Activated T-cell treated with anti-CD3 and anti-CD28 coated beads, Interleukin-2, amount 50 U/mL, for 72 hours (primary cell): ENCODE data around the gene GREB1. TPM values are rescaled to one million over a fixed set of nuclear protein-coding genes. Genes with fewer than 3 reads are reported as not detected.

ENCODE experiments used
- ATAC-seq, 2 donors: fragments of 150-1000 bp; cut with Tn5 transposase; replicated peaks in 1 of 2; 2 replicates each; pipeline ENCODE4 v1.10.0; 2021; ENCODE audit warnings: moderate library complexity in 2 of 2, mild to moderate bottlenecking in 1 of 2
- DNase-seq, 2 donors: peaks; one replicate each; pipeline ENCODE4 v3.0.0; 2021 to 2022; ENCODE audit warnings: mixed read lengths in 1 of 2
- H3K27ac Mint-ChIP-seq: one replicate; pipeline ENCODE4 v1.8.0; 2022; ENCODE audit warnings: mild to moderate bottlenecking, moderate library complexity, mixed read lengths
- H3K27me3 Mint-ChIP-seq: one replicate; pipeline ENCODE4 v1.8.0; 2022; ENCODE audit warnings: low read depth, mixed read lengths
- H3K36me3 Mint-ChIP-seq, 2 donors: one replicate each; pipeline ENCODE4 v1.8.0; 2022; ENCODE audit warnings: mixed read lengths in 2 of 2, mild to moderate bottlenecking in 1 of 2; ENCODE audit not compliant: insufficient read depth in 2 of 2
- H3K4me1 Mint-ChIP-seq: one replicate; pipeline ENCODE4 v1.8.0; 2022; ENCODE audit warnings: low read depth, mixed read lengths
- H3K4me3 Mint-ChIP-seq, 2 donors: one replicate each; pipeline ENCODE4 v1.8.0; 2022; ENCODE audit warnings: mild to moderate bottlenecking in 2 of 2, mixed read lengths in 2 of 2, moderate library complexity in 2 of 2
- H3K9me3 Mint-ChIP-seq, 2 donors: one replicate each; pipeline ENCODE4 v1.8.0; 2022; ENCODE audit warnings: mixed read lengths in 2 of 2
- total RNA-seq, 2 donors: library from RNA; stranded (reverse); gene quantifications; one replicate each; pipeline ENCODE4 v1.2.3, GENCODE V29; 2022

GREB1 gene
- total RNA-seq, 2 donors from 2014 or later = 2.2 to 2.4 TPM

DNA sequence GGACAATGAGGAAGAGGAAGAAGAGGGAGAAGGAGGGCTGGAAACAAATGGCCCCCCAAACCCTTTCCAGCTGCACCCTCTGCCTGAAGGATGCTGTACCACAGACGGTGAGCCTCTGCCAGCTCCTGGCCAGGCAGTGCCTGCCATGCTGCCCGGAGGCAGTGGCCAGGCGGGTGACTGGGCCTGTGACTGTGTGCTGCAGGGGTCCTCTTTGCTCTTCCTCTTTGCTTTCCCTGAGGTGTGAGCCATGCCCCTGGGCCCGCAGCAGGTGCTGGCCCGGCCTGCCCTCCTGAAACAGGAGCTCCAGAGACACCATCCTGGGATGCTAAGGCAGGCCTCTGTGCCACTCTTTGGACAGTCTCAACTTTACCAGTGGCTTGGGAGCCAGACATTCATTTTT lies 28.6 kb downstream of the GREB1 start:
- no peak for DNase-seq
- Mint-ChIP-seq H3K27me3 (peaks cover 20% of the 10 kb centered on the region), H3K4me3 (no peak overlapping the region), H3K27ac (no peak overlapping the region), H3K36me3 (no peaks in the 10 kb centered on the region), H3K4me1 (no peaks in the 10 kb centered on the region), H3K9me3 (no peaks in the 10 kb centered on the region)
- no peak for ATAC-seq

DNA sequence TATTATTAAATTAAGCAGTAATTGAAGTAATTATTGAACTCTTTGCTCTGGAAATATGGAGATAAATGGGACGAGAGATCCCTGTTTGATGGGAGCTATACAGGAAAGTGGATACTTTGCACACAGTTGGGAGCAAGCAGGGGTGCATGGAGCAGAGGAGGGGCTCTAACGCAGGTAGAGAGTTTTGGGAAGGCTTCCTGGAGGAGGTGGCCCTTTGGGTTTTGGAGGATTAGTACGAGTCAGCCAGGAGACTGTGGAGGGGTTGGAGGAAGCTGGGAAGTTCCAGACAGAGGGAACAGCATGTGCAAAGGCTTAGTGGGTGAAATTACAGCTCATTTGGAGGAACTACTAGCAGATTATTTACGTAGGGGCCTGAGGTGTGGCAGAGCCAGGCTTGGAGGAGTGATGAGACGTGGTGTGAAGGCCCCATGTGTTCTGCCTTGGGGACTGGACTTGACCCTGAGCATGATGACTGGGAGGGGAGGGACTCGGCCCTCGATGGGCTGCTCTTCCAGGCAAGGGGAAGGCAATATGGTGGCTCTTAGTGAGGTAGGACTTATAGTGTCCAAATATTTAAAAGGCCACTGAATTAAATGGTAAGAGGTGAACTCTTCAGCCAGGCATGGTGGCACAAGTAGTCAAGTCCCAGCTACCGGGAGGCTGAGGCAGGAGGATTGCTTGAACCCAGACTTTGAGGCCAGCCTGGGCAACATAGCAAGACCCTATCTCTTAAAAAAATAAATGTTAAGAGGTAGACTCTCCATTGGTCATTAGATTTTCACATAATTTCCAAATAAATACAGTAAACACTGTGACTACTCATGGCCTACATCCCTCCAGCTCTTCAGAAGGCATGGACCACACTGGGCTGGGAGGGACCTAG lies 30.2 kb downstream of the GREB1 start:
- Mint-ChIP-seq H3K9me3 (no peaks in the 10 kb centered on the region), H3K27ac (no peak overlapping the region), H3K36me3 (no peaks in the 10 kb centered on the region), H3K4me1 (no peaks in the 10 kb centered on the region), H3K4me3 (no peak overlapping the region), H3K27me3 (peaks cover 12% of the 10 kb centered on the region)
- DNase-seq (no peak), ATAC-seq (no peak)

DNA sequence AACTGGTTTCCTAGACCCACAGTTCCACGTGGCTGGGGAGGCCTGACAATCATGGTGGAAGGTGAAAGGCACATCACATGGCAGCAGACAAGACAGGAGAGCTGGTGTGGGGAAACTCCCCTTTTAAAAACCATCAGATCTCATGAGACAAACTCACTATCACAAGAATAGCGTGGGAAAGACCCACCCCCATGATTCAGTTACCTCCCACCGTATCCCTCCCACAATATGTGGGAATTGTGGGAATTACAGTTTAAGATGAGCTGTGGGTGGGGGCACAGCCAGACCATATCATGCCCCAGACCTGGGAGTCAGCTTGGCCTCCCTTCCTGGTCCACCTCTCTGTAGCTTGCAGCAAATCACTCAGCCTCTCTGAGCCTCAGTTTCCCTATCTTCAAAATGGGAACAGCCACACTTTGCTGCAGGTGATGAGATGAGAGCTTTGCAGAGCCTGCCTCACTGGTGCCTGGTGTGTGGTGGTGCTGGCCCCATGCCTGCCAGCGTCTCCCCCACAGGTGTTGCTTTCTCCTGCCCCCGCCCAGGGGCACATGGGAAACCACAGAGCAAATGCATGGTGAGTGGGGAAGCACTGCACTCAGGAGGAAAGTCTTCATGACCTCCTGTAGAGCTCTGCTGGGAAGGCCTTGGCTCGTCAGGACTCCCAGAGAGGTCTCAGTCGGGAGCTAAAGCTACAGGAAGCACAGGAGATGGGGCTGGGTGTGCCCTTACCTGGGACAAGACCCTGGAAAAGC lies 31.1 kb downstream of the GREB1 start:
- Mint-ChIP-seq H3K4me1 (no peaks in the 10 kb centered on the region), H3K4me3 (no peak overlapping the region), H3K27ac (no peak overlapping the region), H3K9me3 (no peaks in the 10 kb centered on the region), H3K27me3 (peaks cover 4% of the 10 kb centered on the region), H3K36me3 (no peaks in the 10 kb centered on the region)
- DNase-seq = no peak
- ATAC-seq = no peak

DNA sequence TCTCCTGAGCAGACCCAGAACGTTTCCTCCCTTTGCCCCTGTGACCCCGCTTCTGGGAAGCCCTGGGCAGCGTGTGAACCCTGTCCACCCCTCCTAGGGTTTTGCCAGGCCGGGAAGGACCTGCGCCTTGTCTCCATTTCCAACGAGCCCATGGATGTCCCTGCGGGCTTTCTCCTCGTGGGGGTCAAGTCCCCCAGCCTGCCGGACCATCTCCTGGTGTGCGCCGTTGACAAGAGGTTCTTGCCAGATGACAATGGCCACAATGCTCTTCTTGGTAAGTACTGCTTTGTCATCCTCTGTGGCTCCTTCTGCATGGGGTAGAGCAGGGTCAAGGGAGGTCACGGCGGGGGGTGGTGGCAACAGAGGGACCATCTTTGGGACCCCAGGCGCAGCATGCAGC lies 32.5 kb downstream of the GREB1 start:
- no peaks in the 10 kb centered on the region for H3K27me3 Mint-ChIP-seq
- no peaks in the 10 kb centered on the region for H3K4me1 Mint-ChIP-seq
- no peaks in the 10 kb centered on the region for H3K36me3 Mint-ChIP-seq
- H3K4me3 Mint-ChIP-seq = no peak overlapping the region
- no peak for DNase-seq
- ATAC-seq = no peak
- H3K27ac Mint-ChIP-seq = no peak overlapping the region
- H3K9me3 Mint-ChIP-seq = no peaks in the 10 kb centered on the region

DNA sequence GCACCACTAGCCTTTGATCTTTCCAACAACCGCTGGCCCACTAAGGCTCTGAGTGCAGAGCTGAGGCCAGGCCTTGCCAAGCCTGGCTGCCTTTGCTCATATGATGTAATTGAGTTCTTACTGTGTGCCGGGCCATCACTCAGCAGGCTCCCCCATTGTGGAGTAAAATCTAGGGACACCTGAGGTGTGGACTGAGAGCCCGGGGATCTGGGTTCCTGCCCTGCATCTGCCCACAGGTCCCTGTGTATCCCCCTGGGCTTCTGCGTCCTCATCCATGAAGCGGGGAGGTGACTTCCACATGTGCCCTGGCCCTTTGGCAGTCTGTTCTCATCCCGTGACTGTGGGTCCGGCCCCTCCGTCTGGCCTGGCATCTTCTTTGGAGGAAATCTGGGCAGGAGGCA lies 33.8 kb downstream of the GREB1 start:
- Mint-ChIP-seq H3K4me3 (no peak overlapping the region), H3K4me1 (no peaks in the 10 kb centered on the region), H3K36me3 (no peaks in the 10 kb centered on the region), H3K9me3 (no peaks in the 10 kb centered on the region), H3K27me3 (no peaks in the 10 kb centered on the region), H3K27ac (no peak overlapping the region)
- no peak for DNase-seq
- no peak for ATAC-seq

DNA sequence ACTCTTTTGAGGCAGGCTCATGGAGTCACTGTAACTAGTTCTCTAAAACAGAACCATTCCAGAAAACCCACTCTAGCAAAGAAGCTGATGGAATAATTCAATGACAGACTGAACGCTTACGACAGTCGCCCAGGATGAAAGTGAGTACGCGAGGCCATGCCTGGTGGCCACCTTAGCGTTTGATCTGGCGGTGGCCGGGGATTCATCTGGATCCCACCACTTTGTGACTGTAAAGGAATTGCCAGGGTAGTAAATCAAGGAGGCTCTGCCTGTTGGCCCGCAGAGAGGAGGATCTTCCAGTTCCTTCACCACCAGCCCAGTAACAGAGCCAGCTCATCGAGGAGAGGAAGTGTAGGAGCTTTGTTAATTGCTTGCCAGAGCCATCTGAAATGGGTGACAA lies 34.6 kb downstream of the GREB1 start:
- H3K36me3 Mint-ChIP-seq = no peaks in the 10 kb centered on the region
- no peaks in the 10 kb centered on the region for H3K9me3 Mint-ChIP-seq
- H3K27me3 Mint-ChIP-seq = no peaks in the 10 kb centered on the region
- ATAC-seq = no peak
- no peak overlapping the region for H3K4me3 Mint-ChIP-seq
- no peaks in the 10 kb centered on the region for H3K4me1 Mint-ChIP-seq
- DNase-seq = no peak
- no peak overlapping the region for H3K27ac Mint-ChIP-seq

DNA sequence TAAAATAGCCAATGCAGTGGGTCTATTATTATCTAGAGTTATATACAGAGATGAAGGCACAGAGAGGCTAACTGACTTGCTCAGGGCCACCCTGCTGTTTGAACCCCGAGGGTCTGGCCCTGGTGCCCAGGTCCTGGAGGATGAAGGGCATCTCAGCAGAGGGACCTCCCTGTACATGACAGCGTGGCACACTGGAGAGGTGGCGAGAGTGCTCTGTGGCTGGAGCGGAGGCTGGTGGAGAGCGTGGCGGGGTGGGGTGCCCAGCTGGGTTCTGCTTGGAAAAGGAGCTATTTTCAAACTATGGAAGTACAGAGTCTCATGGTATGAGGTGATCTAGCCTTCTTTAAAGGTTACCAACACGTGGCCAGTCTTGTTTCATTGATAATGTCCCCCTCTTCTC lies 35.8 kb downstream of the GREB1 start:
- Mint-ChIP-seq H3K4me3 (no peak overlapping the region), H3K27me3 (no peaks in the 10 kb centered on the region), H3K4me1 (no peaks in the 10 kb centered on the region), H3K9me3 (no peaks in the 10 kb centered on the region), H3K36me3 (no peaks in the 10 kb centered on the region), H3K27ac (no peak overlapping the region)
- ATAC-seq = no peak
- DNase-seq = no peak

DNA sequence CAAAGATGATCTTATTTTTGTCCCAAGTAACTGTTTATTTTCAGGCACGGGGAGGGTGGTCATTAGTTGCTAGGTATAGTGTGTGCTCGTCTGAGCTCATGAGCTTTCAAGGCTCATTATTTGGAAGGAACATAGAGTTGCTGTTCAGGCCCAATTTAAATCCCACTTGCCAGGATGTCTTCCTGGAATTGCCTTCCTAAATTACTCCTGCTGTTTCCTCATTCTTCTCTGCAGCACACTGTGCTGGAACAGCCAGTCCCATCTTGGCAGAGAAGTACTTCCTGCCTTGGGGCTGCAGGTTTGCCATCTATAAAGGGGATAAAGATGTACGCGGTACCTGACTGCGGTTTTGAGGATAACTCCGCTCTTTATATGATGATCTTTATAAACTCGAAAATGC lies 37.3 kb downstream of the GREB1 start:
- Mint-ChIP-seq H3K9me3 (no peaks in the 10 kb centered on the region), H3K4me3 (no peak overlapping the region), H3K36me3 (no peaks in the 10 kb centered on the region), H3K27ac (no peak overlapping the region), H3K27me3 (no peaks in the 10 kb centered on the region), H3K4me1 (no peaks in the 10 kb centered on the region)
- DNase-seq = no peak
- no peak for ATAC-seq

DNA sequence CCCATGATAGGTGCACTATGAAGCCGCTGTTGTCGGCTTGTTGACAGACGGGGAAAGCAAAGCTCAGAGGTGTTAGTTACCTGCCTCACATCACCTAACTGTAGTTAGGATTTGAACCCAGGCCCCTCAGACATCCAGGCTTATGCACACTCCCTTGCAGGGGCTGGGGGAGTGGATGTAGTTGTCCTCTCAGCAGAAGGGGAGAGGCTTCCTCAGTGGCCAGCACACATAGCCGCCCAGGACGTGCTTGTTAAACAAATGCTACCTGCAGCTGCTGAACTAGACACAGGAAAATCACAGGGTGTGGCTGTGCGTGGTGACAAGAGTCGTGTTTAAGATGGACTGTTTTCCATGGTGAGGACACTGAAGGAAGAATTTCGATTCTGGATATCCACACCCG lies 39.2 kb downstream of the GREB1 start:
- ATAC-seq (no peak), DNase-seq (no peak)
- Mint-ChIP-seq H3K27me3 (no peaks in the 10 kb centered on the region), H3K36me3 (no peaks in the 10 kb centered on the region), H3K27ac (no peak overlapping the region), H3K4me1 (no peaks in the 10 kb centered on the region), H3K4me3 (no peak overlapping the region), H3K9me3 (no peaks in the 10 kb centered on the region)

DNA sequence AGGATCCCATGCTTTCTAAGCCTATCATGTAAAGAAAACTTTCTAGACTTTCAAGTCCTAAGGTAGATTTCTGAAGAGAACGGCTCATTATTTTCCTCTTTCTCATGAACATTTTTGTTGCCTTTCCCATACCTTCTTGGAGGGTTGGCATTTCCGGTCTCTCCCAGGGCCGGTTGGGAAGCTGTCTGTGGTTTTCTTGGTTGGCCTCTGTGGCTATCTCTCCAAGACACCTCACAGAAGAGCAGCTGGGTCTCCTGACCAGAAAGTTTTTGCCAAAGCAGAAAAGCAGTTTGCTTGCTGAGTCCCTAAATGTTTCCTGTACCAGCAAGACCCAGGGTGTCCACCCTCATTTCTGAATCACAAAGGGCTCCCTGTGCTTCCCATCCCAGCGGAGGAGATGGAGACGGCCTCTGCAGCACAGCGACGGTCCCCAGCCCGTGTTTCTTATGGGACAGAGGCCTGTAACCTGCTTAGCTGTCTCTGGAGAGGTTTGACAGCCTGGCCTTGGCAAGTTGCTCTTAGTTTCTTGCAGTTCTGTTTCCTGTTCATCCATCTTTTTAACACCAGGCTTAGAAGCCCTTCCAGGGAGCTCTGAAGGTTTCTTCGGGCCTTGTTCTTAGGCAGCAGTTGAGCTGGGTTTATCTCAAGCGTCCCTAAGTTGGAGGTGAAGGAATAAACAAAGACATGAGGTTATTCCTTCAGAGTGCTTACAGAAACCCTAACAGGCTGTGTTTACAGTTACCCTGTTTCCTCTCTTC lies 39.8 kb downstream of the GREB1 start:
- Mint-ChIP-seq H3K36me3 (no peaks in the 10 kb centered on the region), H3K27me3 (no peaks in the 10 kb centered on the region), H3K4me3 (no peak overlapping the region), H3K27ac (no peak overlapping the region), H3K9me3 (no peaks in the 10 kb centered on the region), H3K4me1 (no peaks in the 10 kb centered on the region)
- ATAC-seq = no peak
- DNase-seq = no peak

DNA sequence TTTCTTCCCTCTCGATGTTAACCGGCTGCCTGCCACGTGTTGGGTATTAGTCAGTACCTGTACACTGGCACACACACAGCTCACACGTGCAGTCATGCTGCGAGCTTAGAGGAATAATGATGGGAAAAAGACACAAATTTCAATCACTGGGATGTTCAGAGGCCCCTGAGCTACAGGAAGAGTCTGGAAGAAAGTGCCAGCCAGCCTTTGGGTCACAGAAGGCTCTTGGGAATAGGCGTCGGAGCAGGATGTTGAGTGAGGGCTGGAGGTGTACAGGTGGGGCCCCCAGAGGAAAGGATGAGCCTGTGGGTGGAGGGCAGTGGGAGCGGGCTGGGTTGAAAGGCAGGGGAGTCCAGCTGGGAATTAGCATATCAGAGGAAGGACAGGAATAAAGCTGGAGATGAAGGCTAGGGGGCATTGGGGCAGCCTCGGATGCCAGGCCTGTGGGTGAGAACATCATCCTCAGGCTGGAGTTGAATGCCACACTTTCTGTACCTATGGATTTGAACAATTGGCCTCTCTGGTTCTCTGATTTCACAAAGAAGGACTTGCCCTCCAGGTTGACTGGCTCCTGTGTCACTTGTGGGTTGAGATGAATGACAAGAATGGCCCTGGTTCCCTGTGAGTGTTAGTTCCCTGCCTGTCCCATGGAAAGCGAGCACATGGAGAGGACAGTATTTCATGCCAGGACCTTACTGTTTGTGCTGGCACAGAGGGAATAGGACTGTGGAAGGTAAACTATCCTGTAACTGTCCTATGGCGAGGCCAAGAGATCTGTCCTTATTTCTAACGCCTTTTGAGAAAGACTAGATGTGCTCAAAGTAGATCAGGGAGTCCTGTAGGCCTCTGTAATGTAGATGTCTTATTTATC lies 40.6 kb downstream of the GREB1 start:
- Mint-ChIP-seq H3K36me3 (no peaks in the 10 kb centered on the region), H3K4me3 (no peak overlapping the region), H3K27ac (no peak overlapping the region), H3K9me3 (no peaks in the 10 kb centered on the region), H3K4me1 (no peaks in the 10 kb centered on the region), H3K27me3 (no peaks in the 10 kb centered on the region)
- ATAC-seq = no peak
- DNase-seq = no peak

DNA sequence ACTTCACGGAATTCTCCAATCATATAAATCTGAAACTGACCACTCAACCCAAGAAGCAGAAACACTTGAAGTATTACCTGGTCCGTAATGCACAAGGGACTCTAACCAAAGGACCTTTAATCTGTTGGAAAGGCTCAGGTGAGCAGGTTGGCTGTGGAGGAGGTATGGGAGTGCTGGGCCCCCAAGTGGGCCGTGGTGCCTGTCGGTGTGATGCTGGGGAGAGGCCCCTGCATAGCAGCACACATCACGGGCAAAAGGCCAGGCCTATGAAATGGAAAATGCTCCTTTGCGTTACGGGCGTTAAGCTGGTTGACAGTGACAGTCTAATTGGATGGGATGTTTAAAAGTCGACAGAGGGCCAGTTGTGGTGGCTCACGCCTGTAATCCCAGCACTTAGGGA lies 42.6 kb downstream of the GREB1 start:
- Mint-ChIP-seq H3K27me3 (no peaks in the 10 kb centered on the region), H3K4me1 (no peaks in the 10 kb centered on the region), H3K9me3 (no peaks in the 10 kb centered on the region), H3K36me3 (no peaks in the 10 kb centered on the region), H3K27ac (no peak overlapping the region), H3K4me3 (no peak overlapping the region)
- DNase-seq = no peak
- no peak for ATAC-seq
